Activated CD4-positive, alpha-beta T cell treated with anti-CD3 and anti-CD28 coated beads for 36 hours (primary cell): ENCODE data around the gene ERMAP. TPM values are rescaled to one million over a fixed set of nuclear protein-coding genes. Genes with fewer than 3 reads are reported as not detected.

Experiments
- ATAC-seq: fragments of 200-7000 bp; cut with Tn5 transposase; one replicate; pipeline ENCODE4 v1.10.0; 2021; ENCODE audit warnings: mild to moderate bottlenecking, moderate library complexity
- CTCF ChIA-PET: fragments of 350-600 bp; sonication (Branson Sonifier 250); formaldehyde crosslinking; loops from one replicate; lab custom pipeline; 2021; ENCODE audit warnings: antibody characterized with exemption; lab: Charles Lee
- POLR2A ChIA-PET: fragments of 350-600 bp; sonication (Branson Sonifier 250); formaldehyde crosslinking; loops from one replicate; lab custom pipeline; 2021; ENCODE audit warnings: antibody characterized with exemption, inconsistent platforms; lab: Charles Lee
- DNase-seq: peaks from one replicate; pipeline ENCODE4 v3.0.0-alpha.2; 2020
- H3K27ac Mint-ChIP-seq: one replicate; pipeline ENCODE4 v1.8.0; 2021; ENCODE audit warnings: mixed read lengths
- H3K27me3 Mint-ChIP-seq: one replicate; pipeline ENCODE4 v1.8.0; 2021; ENCODE audit warnings: mixed read lengths
- H3K36me3 Mint-ChIP-seq: one replicate; pipeline ENCODE4 v1.8.0; 2021; ENCODE audit warnings: low read depth, mixed read lengths
- H3K4me1 Mint-ChIP-seq: one replicate; pipeline ENCODE4 v1.8.0; 2021; ENCODE audit warnings: mixed read lengths
- H3K4me3 Mint-ChIP-seq: one replicate; pipeline ENCODE4 v1.8.0; 2021; ENCODE audit warnings: mild to moderate bottlenecking, moderate library complexity, mixed read lengths
- H3K9me3 Mint-ChIP-seq: one replicate; pipeline ENCODE4 v1.8.0; 2021; ENCODE audit warnings: low read depth, mixed read lengths
- intact Hi-C, 2 experiments: fragments of 100-400 bp; cut with DNase I in 1 of 2; cut with micrococcal nuclease in 1 of 2; formaldehyde crosslinking; loops; one replicate each; pipeline versions ENCODE4 v1.14.2 to v1.15.1; 2022 to 2024; cut with DNase I, micrococcal nuclease
- total RNA-seq, 2 experiments: library from RNA; stranded (reverse); gene quantifications; one replicate each; pipeline ENCODE4 v1.2.3, GENCODE V29; 2021

Gene ERMAP
- total RNA-seq = 1 to 10 TPM; 4.5 to 6.4 TPM

GRCh38 chr1:42816585-42817439 lies at the start of gene ERMAP, which contains the start of gene SVBP:
Gene ERMAP, plus strand, starts transcription at chr1:42817122. Its CDS starts 13,327 bp downstream, at chr1:42830449.
Gene SVBP, minus strand, starts transcription at chr1:42817397. Its CDS starts 853 bp downstream, at chr1:42816544.
- intact Hi-C loops = loop anchor here (1.0 to 2.0 kb wide), 11 partner anchors 29 to 1214 kb away; partner anchors contain the start of genes C1orf50 (in 2 of the 2), P3H1 (in 2 of the 2), ZNF691 (in 2 of the 2) and CCDC30 (in 1 of the 2)
- POLR2A ChIA-PET = interaction anchor here (0.8 to 2.8 kb wide), 3 partner anchors 30 to 50 kb away, joined by 3 to 13 read pairs (median 12); partner anchors contain the start of genes C1orf50, P3H1 and ZNF691
- peaks cover 2% of the 10 kb centered on the region for H3K27me3 Mint-ChIP-seq

GRCh38 chr1:42767510-42768000 lies 49.4 kb upstream of the ERMAP start:
- peak; percentile 8 for ATAC-seq
- H3K27ac Mint-ChIP-seq = peak overlapping the region; percentile 84
- intact Hi-C loops = loop anchor here (1.0 to 5.0 kb wide), 16 partner anchors 50 to 1445 kb away; partner anchors contain the start of genes CFAP57 (in 2 of the 2), EBNA1BP2 (in 2 of the 2), ERMAP (in 2 of the 2) and SLC2A1 (in 2 of the 2)

More at GRCh38 chr1:42816585-42817439, at the start of gene ERMAP, which contains the start of gene SVBP:
- ATAC-seq = peak; percentile 90
- Mint-ChIP-seq H3K4me3 (peak within 1 kb of the TSS; percentile 77), H3K27ac (peak within 1 kb of the TSS; percentile 84), H3K9me3 (no peaks in the 10 kb centered on the region), H3K36me3 (peaks cover 4% of the 10 kb centered on the region), H3K4me1 (peaks cover 16% of the 10 kb centered on the region)
- CTCF ChIA-PET = interaction anchor here (0.5 to 3.9 kb wide), 11 partner anchors 8 to 191 kb away, joined by 3 to 27 read pairs (median 5); partner anchors contain the start of genes C1orf50, P3H1 and ZNF691
- DNase-seq = peak; percentile 98

GRCh38 chr1:42768172-42768571 lies 48.8 kb upstream of the ERMAP start:
- H3K36me3 Mint-ChIP-seq = peaks cover 22% of the 10 kb centered on the region
- DNase-seq = no peak
- H3K4me1 Mint-ChIP-seq = peaks cover 42% of the 10 kb centered on the region
- POLR2A ChIA-PET = no interaction called here
- CTCF ChIA-PET = interaction anchor here (1.0 to 2.9 kb wide), 3 partner anchors 10 to 15 kb away, joined by 3 to 20 read pairs (median 3); no protein-coding TSS in a partner anchor
- ATAC-seq = no peak
- intact Hi-C loops = loop anchor here (2.0 to 5.0 kb wide), 2 partner anchors 85 to 1406 kb away; partner anchors contain the start of genes FOXO6 (in 1 of the 2) and YBX1 (in 1 of the 2)
- H3K9me3 Mint-ChIP-seq = no peaks in the 10 kb centered on the region
- no peaks in the 10 kb centered on the region for H3K27me3 Mint-ChIP-seq
- no peak overlapping the region for H3K4me3 Mint-ChIP-seq
- H3K27ac Mint-ChIP-seq = peak overlapping the region; percentile 84

More at GRCh38 chr1:42767510-42768000, 49.4 kb upstream of the ERMAP start:
- Mint-ChIP-seq H3K9me3 (no peaks in the 10 kb centered on the region), H3K27me3 (no peaks in the 10 kb centered on the region), H3K36me3 (peaks cover 20% of the 10 kb centered on the region), H3K4me3 (no peak overlapping the region), H3K4me1 (peaks cover 38% of the 10 kb centered on the region)
- POLR2A ChIA-PET = interaction anchor here (0.6 to 2.1 kb wide), 7 partner anchors 9 to 192 kb away, joined by 3 to 13 read pairs (median 6); partner anchors contain the start of genes ERMAP, SVBP and ZNF691
- no peak for DNase-seq
- CTCF ChIA-PET = interaction anchor here (0.9 to 2.9 kb wide), 8 partner anchors 9 to 306 kb away, joined by 3 to 20 read pairs (median 4); partner anchors contain the start of gene ZNF691

GRCh38 chr1:42769811-42770210 lies 47.1 kb upstream of the ERMAP start:
- DNase-seq = no peak
- peaks cover 45% of the 10 kb centered on the region for H3K4me1 Mint-ChIP-seq
- POLR2A ChIA-PET = no interaction called here
- no peaks in the 10 kb centered on the region for H3K27me3 Mint-ChIP-seq
- no peak overlapping the region for H3K4me3 Mint-ChIP-seq
- H3K27ac Mint-ChIP-seq = no peak overlapping the region
- peaks cover 29% of the 10 kb centered on the region for H3K36me3 Mint-ChIP-seq
- ATAC-seq = no peak
- CTCF ChIA-PET = interaction anchor here (0.8 to 1.4 kb wide), 2 partner anchors 9 to 10 kb away, joined by 4 to 5 read pairs; no protein-coding TSS in a partner anchor
- intact Hi-C loops = loop anchor here (2.0 to 5.0 kb wide), 2 partner anchors 87 to 1408 kb away; partner anchors contain the start of genes FOXO6 (in 1 of the 2) and YBX1 (in 1 of the 2)
- no peaks in the 10 kb centered on the region for H3K9me3 Mint-ChIP-seq

GRCh38 chr1:42773420-42773819 lies 43.5 kb upstream of the ERMAP start:
- no peaks in the 10 kb centered on the region for H3K27me3 Mint-ChIP-seq
- ATAC-seq (peak; percentile 54), DNase-seq (no peak)
- peaks cover 56% of the 10 kb centered on the region for H3K36me3 Mint-ChIP-seq
- no peaks in the 10 kb centered on the region for H3K9me3 Mint-ChIP-seq
- POLR2A ChIA-PET = no interaction called here
- no peak overlapping the region for H3K4me3 Mint-ChIP-seq
- intact Hi-C loops = no loop called here
- H3K27ac Mint-ChIP-seq = no peak overlapping the region
- CTCF ChIA-PET = interaction anchor here (0.9 to 1.2 kb wide), 3 partner anchors 10 to 148 kb away, joined by 3 read pairs; partner anchors contain the start of gene TMEM269
- H3K4me1 Mint-ChIP-seq = peaks cover 43% of the 10 kb centered on the region

GRCh38 chr1:42774928-42775526 lies 41.9 kb upstream of the ERMAP start:
- H3K27ac Mint-ChIP-seq = no peak overlapping the region
- H3K27me3 Mint-ChIP-seq = no peaks in the 10 kb centered on the region
- peaks cover 30% of the 10 kb centered on the region for H3K4me1 Mint-ChIP-seq
- intact Hi-C loops = no loop called here
- CTCF ChIA-PET = interaction anchor here (0.6 kb wide), 1 partner anchor 601 kb away, joined by 3 read pairs; no protein-coding TSS in a partner anchor
- DNase-seq (no peak), ATAC-seq (no peak)
- no peak overlapping the region for H3K4me3 Mint-ChIP-seq
- H3K9me3 Mint-ChIP-seq = no peaks in the 10 kb centered on the region
- POLR2A ChIA-PET = no interaction called here
- H3K36me3 Mint-ChIP-seq = peaks cover 50% of the 10 kb centered on the region

- H3K36me3 Mint-ChIP-seq = peaks cover 53% of the 10 kb centered on the region
These were observed 40.4 kb upstream of the ERMAP start for GRCh38 chr1:42776502-42776901.

GRCh38 chr1:42777852-42778251 lies 39.1 kb upstream of the ERMAP start:
- ChIA-PET POLR2A (interaction anchor here (0.6 to 1.5 kb wide), 4 partner anchors 13 to 184 kb away, joined by 3 to 6 read pairs (median 4); no protein-coding TSS in a partner anchor), CTCF (interaction anchor here (0.6 to 3.6 kb wide), 11 partner anchors 8 to 295 kb away, joined by 3 to 31 read pairs (median 5); partner anchors contain the start of genes C1orf50, P3H1 and ZNF691)
- ATAC-seq = peak; percentile 79
- intact Hi-C loops = loop anchor here (1.0 to 2.0 kb wide), 3 partner anchors 135 to 295 kb away; no protein-coding TSS in a partner anchor
- Mint-ChIP-seq H3K4me1 (peaks cover 14% of the 10 kb centered on the region), H3K9me3 (no peaks in the 10 kb centered on the region), H3K27ac (no peak overlapping the region), H3K36me3 (peaks cover 53% of the 10 kb centered on the region), H3K4me3 (no peak overlapping the region), H3K27me3 (no peaks in the 10 kb centered on the region)
- peak; percentile 55 for DNase-seq

More at GRCh38 chr1:42776502-42776901, 40.4 kb upstream of the ERMAP start:
- DNase-seq (no peak), ATAC-seq (no peak)
- Mint-ChIP-seq H3K4me3 (no peak overlapping the region), H3K27me3 (no peaks in the 10 kb centered on the region), H3K4me1 (peaks cover 22% of the 10 kb centered on the region), H3K27ac (no peak overlapping the region), H3K9me3 (no peaks in the 10 kb centered on the region)
- intact Hi-C loops = no loop called here
- ChIA-PET POLR2A (interaction anchor here (0.6 kb wide), 1 partner anchor 9 kb away, joined by 3 read pairs; the partner anchor contains the start of gene C1orf50), CTCF (interaction anchor here (0.7 to 3.3 kb wide), 7 partner anchors 10 to 297 kb away, joined by 3 to 21 read pairs (median 4); partner anchors contain the start of genes C1orf50, P3H1 and ZNF691)

GRCh38 chr1:42779725-42780124 lies 37.2 kb upstream of the ERMAP start:
- POLR2A ChIA-PET = no interaction called here

GRCh38 chr1:42780176-42780575 lies 36.7 kb upstream of the ERMAP start:
- Mint-ChIP-seq H3K27ac (no peak overlapping the region), H3K4me3 (no peak overlapping the region), H3K36me3 (peaks cover 47% of the 10 kb centered on the region), H3K27me3 (no peaks in the 10 kb centered on the region), H3K4me1 (peaks cover 4% of the 10 kb centered on the region), H3K9me3 (no peaks in the 10 kb centered on the region)
- POLR2A ChIA-PET = no interaction called here
- intact Hi-C loops = no loop called here
- DNase-seq (no peak), ATAC-seq (no peak)
- CTCF ChIA-PET = interaction anchor here (0.6 to 3.6 kb wide), 5 partner anchors 11 to 293 kb away, joined by 3 to 31 read pairs (median 4); partner anchors contain the start of gene ZNF691

More at GRCh38 chr1:42779725-42780124, 37.2 kb upstream of the ERMAP start:
- peaks cover 51% of the 10 kb centered on the region for H3K36me3 Mint-ChIP-seq
- no peak overlapping the region for H3K4me3 Mint-ChIP-seq
- ATAC-seq (no peak), DNase-seq (no peak)
- peaks cover 8% of the 10 kb centered on the region for H3K4me1 Mint-ChIP-seq
- CTCF ChIA-PET = interaction anchor here (0.6 to 3.6 kb wide), 6 partner anchors 10 to 736 kb away, joined by 3 to 31 read pairs (median 4); partner anchors contain the start of gene ZNF691
- H3K27me3 Mint-ChIP-seq = no peaks in the 10 kb centered on the region
- intact Hi-C loops = loop anchor here in 1 of 2 experiments (2.0 kb wide), 1 partner anchor 293 kb away; no protein-coding TSS in a partner anchor
- no peaks in the 10 kb centered on the region for H3K9me3 Mint-ChIP-seq
- peak overlapping the region; percentile 55 for H3K27ac Mint-ChIP-seq
